Measurements from ENCODE around the gene CATSPERE.

The CATSPERE gene

GRCh38 chr1:244647819-244648218 is 186.7 kb downstream of the CATSPERE start:
- H3K4me3 ChIP-seq (ENCODE audit: low read depth, low read length): no peak overlapping the region
- TF ChIP-seq CTCF (IDR thresholded peaks at IDR 0.05; ENCODE audit: low read depth, low read length): no peak

GRCh38 chr1:244651956-244652622 is 191.0 kb downstream of the CATSPERE start:
- no peak for TF ChIP-seq CTCF (IDR thresholded peaks at IDR 0.05; ENCODE audit: low read depth, low read length)

GRCh38 chr1:244652623-244653438 is 191.8 kb downstream of the CATSPERE start, which contains the start of gene DESI2:
TSS of gene DESI2 (plus strand) at chr1:244653126. CDS start at chr1:244653314, 188 bp downstream.
- TF ChIP-seq CTCF (IDR thresholded peaks at IDR 0.05; ENCODE audit: low read depth, low read length): peak; percentile 53
- peak within 1 kb of the TSS; percentile 95 for H3K4me3 ChIP-seq (ENCODE audit: low read depth, low read length)

More at GRCh38 chr1:244651956-244652622, 191.0 kb downstream of the CATSPERE start:
- peak overlapping the region; percentile 60 for H3K4me3 ChIP-seq (ENCODE audit: low read depth, low read length)

GRCh38 chr1:244653439-244654107 is 192.5 kb downstream of the CATSPERE start:
- no peak for TF ChIP-seq CTCF (IDR thresholded peaks at IDR 0.05; ENCODE audit: low read depth, low read length)

GRCh38 chr1:244654108-244655038 is 193.3 kb downstream of the CATSPERE start:
- H3K4me3 ChIP-seq (ENCODE audit: low read depth, low read length): peak overlapping the region; percentile 95
- no peak for TF ChIP-seq CTCF (IDR thresholded peaks at IDR 0.05; ENCODE audit: low read depth, low read length)

More at GRCh38 chr1:244653439-244654107, 192.5 kb downstream of the CATSPERE start:
- H3K4me3 ChIP-seq (ENCODE audit: low read depth, low read length): peak overlapping the region; percentile 95

GRCh38 chr1:244655186-244655585 is 194.1 kb downstream of the CATSPERE start:
- no peak for TF ChIP-seq CTCF (IDR thresholded peaks at IDR 0.05; ENCODE audit: low read depth, low read length)
- peak overlapping the region; percentile 95; the same call in 1 of the 2 replicates for H3K4me3 ChIP-seq (ENCODE audit: low read depth, low read length)

All from WI38 (cell line).